Measurements from ENCODE around the gene FMNL1.

- TF ChIP-seq CTCF (IDR thresholded peaks at IDR 0.05) (peak; percentile 90 to 99 (median 96)), POLR2A (IDR thresholded peaks at IDR 0.05) (no peak), EP300 (IDR thresholded peaks at IDR 0.05) (no peak)
Observed at GRCh38 chr17:45218895-45219661, 2.6 kb upstream of the FMNL1 start.
